GM18867 (cell line): ENCODE results near the gene GLYATL3.

Experiments used
- ATAC-seq: cut with Tn5 transposase; IDR thresholded peaks from one replicate; pipeline ENCODE4 v1.9.1; 2021; ENCODE audit warnings: mild to moderate bottlenecking, moderate library complexity; ENCODE audit not compliant: unreplicated experiment

Gene GLYATL3

DNA sequence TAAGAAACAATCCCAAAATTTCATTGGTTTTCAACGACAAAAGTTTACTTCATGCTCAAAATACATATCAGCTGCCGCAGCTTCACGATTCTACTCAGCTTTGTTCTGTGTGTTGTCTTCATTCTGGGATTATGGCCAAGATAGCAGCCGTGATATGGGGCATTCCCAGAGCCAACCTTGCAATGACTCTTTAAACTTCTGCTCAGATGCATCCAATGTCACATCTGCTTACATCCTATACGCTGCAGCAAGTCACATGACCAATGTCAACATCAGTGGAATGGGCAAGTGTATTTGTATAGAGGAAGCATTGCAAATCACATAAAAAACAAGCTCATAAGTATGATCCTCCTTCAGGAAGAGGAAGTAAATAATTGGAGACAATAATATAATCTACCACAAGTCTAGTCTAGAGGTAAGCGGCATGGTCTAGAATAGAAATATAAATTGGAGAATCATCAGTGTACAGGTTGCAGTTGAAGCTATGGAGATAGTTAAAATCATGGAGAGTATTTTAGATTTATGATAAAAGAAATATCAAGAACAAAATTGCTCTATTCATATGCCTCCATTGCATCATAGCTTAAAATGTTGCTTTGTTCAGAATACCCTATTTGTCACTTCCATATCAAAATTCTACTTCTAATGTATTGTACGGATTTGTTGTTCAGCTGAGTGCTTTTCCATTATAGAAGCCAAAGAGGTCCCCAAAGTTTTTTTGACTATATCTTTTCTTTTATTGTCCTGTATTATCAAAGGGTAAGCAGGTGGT lies 43.5 kb downstream of the GLYATL3 start:
- ATAC-seq, result no peak

- no peak for ATAC-seq
Measured at GRCh38 chr6:49546331-49546730, 46.6 kb downstream of the GLYATL3 start.

DNA sequence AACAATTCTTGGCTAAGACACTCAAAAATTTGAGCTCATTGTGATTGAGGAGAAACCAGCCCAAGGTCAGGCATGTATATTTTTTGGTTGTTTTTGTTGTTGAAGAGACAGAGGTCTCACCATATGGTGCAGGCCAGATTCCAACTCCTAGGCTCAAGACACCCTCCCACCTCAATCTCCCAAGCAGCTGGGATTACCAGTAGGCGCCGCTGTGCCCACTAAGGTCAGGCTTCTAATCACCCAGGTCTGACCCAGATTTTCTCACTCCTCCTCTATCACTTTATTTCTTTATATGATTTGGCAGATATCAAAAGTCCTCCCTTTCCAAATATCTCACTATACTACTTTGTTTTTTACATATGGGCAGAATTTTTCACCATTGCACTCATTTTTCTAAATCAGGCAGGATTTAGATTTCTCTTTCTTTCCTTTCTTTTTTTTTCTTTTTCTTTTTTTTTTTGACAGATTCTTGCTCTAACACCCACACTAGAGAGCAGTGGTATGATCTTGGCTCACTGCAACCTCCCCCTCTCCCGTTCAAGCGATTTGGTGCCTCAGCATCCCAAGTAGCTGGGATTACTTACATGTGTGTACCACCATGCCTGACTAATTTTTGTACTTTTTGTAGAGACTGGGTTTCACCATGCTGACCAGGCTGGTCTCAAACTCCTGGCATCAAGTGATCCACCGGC lies 49.0 kb downstream of the GLYATL3 start:
- ATAC-seq, result no peak

- no peak for ATAC-seq
Measured at GRCh38 chr6:49549691-49550491, 50.2 kb downstream of the GLYATL3 start.

GRCh38 chr6:49550492-49551077 lies 50.9 kb downstream of the GLYATL3 start, which contains the start of gene C6orf141:
Gene C6orf141 (plus strand): TSS chr6:49550668. CDS start chr6:49550793, 125 bp downstream.
- ATAC-seq, result peak; percentile 67

- peak; percentile 40 for ATAC-seq
Measured at GRCh38 chr6:49551078-49551865, 51.5 kb downstream of the GLYATL3 start.

DNA sequence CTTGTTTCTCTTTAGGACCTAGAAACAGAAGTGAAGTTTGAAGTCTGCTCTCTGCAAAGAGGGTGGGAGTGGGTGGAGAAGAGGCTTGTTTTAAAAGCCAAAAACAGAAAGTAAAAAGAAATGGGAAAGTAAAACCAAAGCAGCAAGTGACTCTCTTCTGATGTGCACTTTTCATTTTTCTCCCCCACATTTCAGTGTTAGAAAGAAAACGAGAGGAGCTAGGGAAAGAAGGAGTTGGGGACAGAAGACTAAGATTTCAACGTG lies 52.1 kb downstream of the GLYATL3 start:
- ATAC-seq, result peak; percentile 60

DNA sequence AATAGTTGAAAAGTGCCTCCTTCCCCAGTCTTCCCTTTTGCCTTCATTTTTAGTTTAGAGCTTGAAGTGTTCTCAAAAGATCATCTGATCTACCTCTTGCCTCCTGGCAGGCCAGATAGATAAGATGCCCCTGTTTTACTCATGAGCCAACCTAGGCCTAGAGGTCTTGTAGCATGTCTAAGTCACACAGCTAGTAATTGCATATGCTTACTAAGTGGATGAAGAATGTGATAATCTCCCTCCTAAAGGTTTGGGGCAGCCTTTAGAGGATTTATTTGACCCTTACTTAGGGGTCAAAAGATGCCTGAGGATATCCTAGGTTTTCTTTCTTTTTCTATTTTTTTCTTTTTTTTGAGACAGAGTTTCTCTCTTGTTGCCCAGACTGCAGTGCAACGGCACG lies 52.9 kb downstream of the GLYATL3 start:
- ATAC-seq, result no peak

GRCh38 chr6:49553384-49553783 lies 53.7 kb downstream of the GLYATL3 start:
- ATAC-seq, result no peak

DNA sequence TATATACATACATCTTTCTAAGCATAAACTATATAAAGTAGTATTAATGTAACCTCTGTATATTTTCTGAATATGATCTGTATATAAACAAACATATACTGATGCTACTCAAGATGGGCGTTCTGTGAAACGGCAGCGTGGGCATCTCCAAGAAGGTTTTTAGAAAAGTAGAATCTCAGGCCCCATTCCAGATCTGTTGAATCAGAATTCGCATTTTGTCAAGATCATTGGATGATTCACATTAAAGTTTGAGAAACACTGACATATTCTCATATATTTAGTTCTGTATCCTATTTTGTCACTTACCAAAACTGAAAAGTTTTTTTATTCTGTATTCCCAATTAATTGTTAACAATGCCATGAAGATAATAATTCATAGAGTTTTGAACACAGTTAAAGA lies 56.2 kb downstream of the GLYATL3 start:
- ATAC-seq, result no peak

- ATAC-seq, result no peak
Measured at GRCh38 chr6:49556429-49556837, 56.7 kb downstream of the GLYATL3 start.

DNA sequence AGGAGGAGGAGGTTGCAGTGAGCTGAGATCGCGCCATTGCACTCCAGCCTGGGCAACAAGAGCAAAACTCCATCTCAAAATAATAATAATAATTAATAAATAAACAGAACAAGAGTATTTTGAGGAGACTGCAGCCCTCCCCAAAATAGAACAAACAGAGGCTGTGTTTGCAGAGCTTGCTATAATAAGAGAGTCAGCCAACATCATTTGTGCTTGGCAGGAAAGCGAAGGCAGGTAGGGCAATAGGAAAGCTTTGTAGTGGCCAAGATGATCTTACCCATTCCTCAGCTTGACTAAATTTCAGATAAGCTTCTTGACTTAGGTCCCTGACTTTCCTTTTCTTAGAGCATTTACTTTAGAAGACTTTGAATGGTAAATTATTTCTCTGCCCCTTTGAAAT lies 57.5 kb downstream of the GLYATL3 start:
- ATAC-seq, result no peak

DNA sequence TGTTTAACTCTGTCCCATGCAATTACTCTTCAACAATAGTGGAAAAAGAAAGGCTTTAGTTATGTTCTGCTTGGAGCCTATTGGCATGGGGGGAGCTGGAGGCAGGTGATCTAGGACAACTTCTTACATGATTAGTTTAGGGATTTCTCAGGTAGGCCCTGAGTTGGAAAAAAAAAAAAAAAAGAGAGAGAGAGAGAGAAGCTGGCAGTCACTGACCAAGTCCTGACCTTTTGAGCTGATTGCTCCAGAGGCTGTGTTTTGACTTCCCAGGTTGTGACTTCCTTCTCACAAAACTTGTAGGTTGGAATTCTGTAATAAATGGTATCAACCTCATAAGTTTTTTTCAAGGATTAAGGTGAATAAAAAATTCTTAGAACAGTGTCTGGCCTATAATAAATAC lies 58.5 kb downstream of the GLYATL3 start:
- ATAC-seq, result no peak

- no peak for ATAC-seq
Measured at GRCh38 chr6:49563006-49563886, 63.5 kb downstream of the GLYATL3 start.

DNA sequence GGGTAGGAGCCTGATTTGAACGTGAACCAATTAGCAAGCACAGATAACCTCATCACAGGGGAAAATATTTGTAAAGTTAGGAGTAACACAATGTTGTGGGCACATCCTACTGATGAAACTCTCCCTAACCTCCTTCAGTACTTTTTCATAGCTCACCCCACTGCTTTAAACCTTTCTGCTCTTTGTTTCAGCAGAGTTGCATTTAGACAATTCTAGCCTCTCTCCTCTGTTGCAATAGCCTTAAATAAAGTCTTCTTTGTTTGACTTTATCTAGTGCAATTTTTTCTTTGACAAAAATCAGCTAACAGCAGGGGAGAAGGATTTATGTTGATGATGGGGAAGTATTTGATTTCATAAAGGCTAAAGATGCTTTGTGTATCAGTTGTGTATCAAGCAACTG lies 64.8 kb downstream of the GLYATL3 start:
- ATAC-seq, result no peak

- no peak for ATAC-seq
Measured at GRCh38 chr6:49565261-49565660, 65.5 kb downstream of the GLYATL3 start.

DNA sequence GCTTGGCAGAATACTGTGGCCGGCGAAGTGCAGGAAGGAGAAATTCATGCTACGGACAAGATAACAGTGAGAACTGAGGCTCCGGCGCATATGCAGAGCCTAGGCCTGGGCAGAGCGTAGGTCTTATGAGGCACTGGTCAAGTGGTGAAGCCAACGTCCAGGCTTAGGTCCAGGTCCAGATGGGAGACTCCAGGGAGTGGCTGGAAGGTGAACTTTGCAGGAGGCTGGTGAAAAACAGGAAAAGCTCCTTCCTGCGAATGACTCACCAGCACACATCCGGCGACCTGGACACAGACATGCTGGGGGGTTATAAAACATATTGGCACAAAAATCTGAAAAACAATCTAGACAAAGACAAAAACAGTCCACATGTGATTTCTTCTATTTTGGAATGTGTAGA lies 66.1 kb downstream of the GLYATL3 start:
- no peak for ATAC-seq

DNA sequence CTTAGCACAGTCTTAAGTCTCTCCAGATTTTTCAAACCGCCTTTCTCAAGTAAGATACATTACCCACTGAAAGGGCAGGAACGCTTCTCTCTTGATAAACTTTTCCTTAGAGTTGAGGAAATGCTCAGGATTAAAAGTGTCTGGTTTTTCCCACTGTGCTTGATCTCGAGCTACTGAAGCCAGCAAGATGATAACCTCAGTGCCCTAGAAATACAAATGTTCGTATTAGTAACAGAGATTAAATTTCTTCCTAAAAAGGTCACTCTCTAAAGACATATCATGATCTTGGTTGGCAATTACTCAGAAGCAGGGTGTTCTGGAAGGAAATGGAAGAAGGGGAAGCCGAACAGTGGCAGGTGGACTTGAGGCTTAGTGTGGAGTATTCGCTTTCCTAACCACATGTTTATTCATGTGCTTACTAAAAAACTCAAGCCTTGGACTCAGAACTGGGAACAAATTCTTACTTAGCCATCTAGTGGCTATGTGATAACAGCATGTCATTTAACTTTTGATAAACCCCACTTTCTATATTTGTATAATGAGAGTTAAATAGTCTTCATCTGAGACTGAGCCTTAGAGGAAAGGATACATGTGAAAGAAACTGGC lies 70.9 kb downstream of the GLYATL3 start:
- ATAC-seq, result no peak

GRCh38 chr6:49576618-49577017 lies 76.9 kb downstream of the GLYATL3 start:
- no peak for ATAC-seq
